GM12891 (cell line): ENCODE data around the gene MCM3AP.

Experiments used
- POLR2A ChIP-seq: IDR thresholded peaks from 2 replicates; pipeline ENCODE4 v1.6.1; 2011; ENCODE audit warnings: low read depth, low read length, control low read depth
- POLR2AphosphoS5 ChIP-seq: IDR thresholded peaks from 2 replicates; pipeline ENCODE4 v1.6.1; 2011; ENCODE audit warnings: low read depth, low read length, control low read depth
- SPI1 ChIP-seq: IDR thresholded peaks from 2 replicates; pipeline ENCODE4 v1.6.1; 2011; ENCODE audit warnings: low read depth, low read length, control low read depth
- TAF1 ChIP-seq: IDR thresholded peaks from 2 replicates; pipeline ENCODE4 v1.6.1; 2011; ENCODE audit warnings: low read depth, low read length, control low read depth

DNA sequence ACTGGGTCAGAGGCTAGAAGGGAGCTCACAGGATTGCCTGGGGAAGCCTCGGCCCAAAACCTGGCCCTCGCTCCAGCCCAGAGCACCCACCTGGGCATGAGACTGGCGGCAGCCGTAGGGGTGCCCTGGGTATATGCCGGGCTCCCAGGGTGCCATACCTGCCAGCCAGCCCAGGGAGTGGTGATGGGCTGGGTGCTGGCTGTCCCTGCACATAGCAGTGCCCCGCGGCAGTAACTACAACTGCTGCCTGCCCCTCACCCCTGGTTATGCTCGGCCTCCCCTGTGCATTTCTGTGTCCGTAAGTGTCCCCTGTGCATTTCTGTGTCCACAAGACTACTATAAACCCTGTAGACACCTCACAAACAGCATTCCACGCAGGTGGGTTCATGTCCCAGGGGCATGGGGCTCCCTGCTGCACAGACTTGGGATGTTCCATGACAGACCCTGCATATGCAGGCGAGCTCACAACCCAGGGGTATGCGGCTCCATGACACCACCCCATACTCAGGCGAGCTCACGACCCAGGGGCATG lies 95.4 kb downstream of the MCM3AP start:
- TF ChIP-seq POLR2A (no peak), POLR2AphosphoS5 (no peak), SPI1 (no peak), TAF1 (no peak)
